BJ (cell line): ENCODE results near the gene OR4D10. TPM values are rescaled to one million over a fixed set of nuclear protein-coding genes. Genes with fewer than 3 reads are reported as not detected.

ENCODE experiments used
- CTCF ChIA-PET: fragments of 350-600 bp; formaldehyde crosslinking; extraction: SDS; loops from one replicate; lab custom pipeline; 2021; ENCODE audit warnings: antibody characterized with exemption, inconsistent platforms; lab: Yijun Ruan, JAX
- POLR2A ChIA-PET: fragments of 300-600 bp; sonication (Branson Sonifier 250); formaldehyde crosslinking; extraction: SDS; loops from one replicate; lab custom pipeline; 2021; ENCODE audit warnings: antibody characterized with exemption; lab: Charles Lee
- DNase-seq: peaks from one replicate; pipeline ENCODE4 v3.0.0-alpha.2; 2011; ENCODE audit warnings: low read depth
- H3K27me3 ChIP-seq: 2 replicates; pipeline ENCODE4 v1.6.0; 2011; ENCODE audit warnings: low read length; ENCODE audit not compliant: control insufficient read depth, insufficient read depth
- H3K36me3 ChIP-seq: 2 replicates; pipeline ENCODE4 v1.5.1; 2011; ENCODE audit warnings: low read length; ENCODE audit not compliant: control insufficient read depth, insufficient read depth
- H3K4me3 ChIP-seq: 2 replicates; pipeline ENCODE4 v1.5.1; 2011; ENCODE audit warnings: low read depth, mild to moderate bottlenecking, control low read depth, low read length
- CTCF ChIP-seq: IDR thresholded peaks from 2 replicates; pipeline ENCODE4 v1.5.1; 2011; ENCODE audit warnings: low read depth, mild to moderate bottlenecking, control low read depth, inconsistent platforms, low read length, moderate library complexity; ENCODE audit not compliant: insufficient read depth
- polyA plus RNA-seq: library from polyadenylated mRNA; depleted of rRNA; stranded (reverse); fragments of >200 nt; gene quantifications from 2 replicates; pipeline ENCODE4 v1.2.3, GENCODE V29; 2011

OR4D10 gene
- polyA plus RNA-seq, 1 experiment: not detected

GRCh38 chr11:59459916-59460315 is 13.2 kb upstream of the OR4D10 start:
- no peak for DNase-seq
- POLR2A ChIA-PET: no interaction called here
- TF ChIP-seq CTCF: no peak
- CTCF ChIA-PET: no interaction called here
- no peaks in the 10 kb centered on the region for H3K27me3 ChIP-seq
- H3K4me3 ChIP-seq: no peak overlapping the region
- H3K36me3 ChIP-seq: no peaks in the 10 kb centered on the region

- POLR2A ChIA-PET: no interaction called here
- no peak overlapping the region for H3K4me3 ChIP-seq
- H3K27me3 ChIP-seq: no peaks in the 10 kb centered on the region
- CTCF ChIA-PET: interaction anchor here (0.6 to 0.9 kb wide), 2 partner anchors 13 to 61 kb away, joined by 3 read pairs; no protein-coding TSS in a partner anchor
- no peak for TF ChIP-seq CTCF
- H3K36me3 ChIP-seq: no peaks in the 10 kb centered on the region
- DNase-seq: no peak
Measured at GRCh38 chr11:59463190-59463641, 9.9 kb upstream of the OR4D10 start.

GRCh38 chr11:59475176-59475575 is 2.1 kb downstream of the OR4D10 start:
- no peak overlapping the region for H3K4me3 ChIP-seq
- no peaks in the 10 kb centered on the region for H3K27me3 ChIP-seq
- POLR2A ChIA-PET: no interaction called here
- no peak for DNase-seq
- H3K36me3 ChIP-seq: no peaks in the 10 kb centered on the region
- TF ChIP-seq CTCF: no peak
- CTCF ChIA-PET: no interaction called here

- Histone ChIP-seq H3K27me3 (no peaks in the 10 kb centered on the region), H3K4me3 (no peak overlapping the region), H3K36me3 (no peaks in the 10 kb centered on the region)
- CTCF ChIA-PET: no interaction called here
- no peak for TF ChIP-seq CTCF
- POLR2A ChIA-PET: no interaction called here
- no peak for DNase-seq
Measured at GRCh38 chr11:59479906-59480305, 6.8 kb downstream of the OR4D10 start.

DNA sequence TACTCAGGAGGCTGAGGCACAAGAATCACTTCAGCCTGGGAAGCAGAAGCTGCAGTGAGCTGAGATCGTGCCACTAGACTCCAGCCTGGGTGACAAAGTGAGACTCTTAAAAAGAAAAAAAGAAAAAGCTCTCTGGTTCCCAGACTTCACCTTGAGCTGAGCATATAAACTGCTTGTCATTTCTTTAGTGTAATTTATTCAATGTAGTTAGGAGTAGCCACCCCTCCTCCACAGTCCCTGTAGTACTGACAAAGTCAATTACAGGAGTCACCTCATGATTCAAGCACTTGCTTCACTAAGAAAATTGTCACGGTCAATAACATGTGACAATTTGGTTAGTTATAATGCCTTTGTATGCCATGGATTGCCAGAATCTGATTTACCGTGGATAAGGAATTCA is 7.2 kb downstream of the OR4D10 start:
- no peak overlapping the region for H3K4me3 ChIP-seq
- H3K27me3 ChIP-seq: no peaks in the 10 kb centered on the region
- no peak for DNase-seq
- H3K36me3 ChIP-seq: no peaks in the 10 kb centered on the region
- CTCF ChIA-PET: no interaction called here
- no peak for TF ChIP-seq CTCF
- POLR2A ChIA-PET: no interaction called here
